Neural progenitor cell (in vitro differentiated cells): ENCODE results near the gene PUS3. TPM values are rescaled to one million over a fixed set of nuclear protein-coding genes. Genes with fewer than 3 reads are reported as not detected.

Experiments used
- DNase-seq: peaks from one replicate; pipeline ENCODE4 v3.0.0-alpha.2; 2016; ENCODE audit warnings: low spot score
- H2AFZ ChIP-seq: fragments of 200-600 bp; sonication (generic); replicated peaks from 2 replicates; pipeline ENCODE4 v1.6.1; 2016; ENCODE audit warnings: antibody characterized with exemption
- H3F3A ChIP-seq: fragments of 200-600 bp; sonication (generic); 2 replicates; pipeline ENCODE4 v1.6.1; 2016; ENCODE audit warnings: antibody characterized with exemption, low read depth
- H3K27ac ChIP-seq: fragments of 200-600 bp; sonication (generic); 2 replicates; pipeline ENCODE4 v1.5.1; 2016; ENCODE audit warnings: mild to moderate bottlenecking
- H3K27me3 ChIP-seq: fragments of 200-600 bp; sonication (generic); 2 replicates; pipeline ENCODE4 v1.6.1; 2016; ENCODE audit warnings: mild to moderate bottlenecking, moderate library complexity
- H3K36me3 ChIP-seq: fragments of 200-600 bp; sonication (generic); 2 replicates; pipeline ENCODE4 v1.5.1; 2016
- H3K4me1 ChIP-seq: fragments of 200-600 bp; sonication (generic); 2 replicates; pipeline ENCODE4 v1.6.1; 2016; ENCODE audit warnings: mixed run types
- H3K4me2 ChIP-seq: fragments of 200-600 bp; sonication (generic); 2 replicates; pipeline ENCODE4 v1.6.1; 2016
- H3K4me3 ChIP-seq: fragments of 200-600 bp; sonication (generic); 2 replicates; pipeline ENCODE4 v1.5.1; 2016
- H3K79me2 ChIP-seq: fragments of 200-600 bp; sonication (generic); 2 replicates; pipeline ENCODE4 v1.6.1; 2016; ENCODE audit warnings: low read depth
- H3K9ac ChIP-seq: fragments of 200-600 bp; sonication (generic); 2 replicates; pipeline ENCODE4 v1.6.1; 2016
- H3K9me3 ChIP-seq: fragments of 200-600 bp; sonication (generic); 2 replicates; pipeline ENCODE4 v1.5.1; 2016; ENCODE audit warnings: low read depth
- H4K20me1 ChIP-seq: fragments of 200-600 bp; sonication (generic); 2 replicates; pipeline ENCODE4 v1.6.1; 2016; ENCODE audit warnings: low read depth
- H3K27ac Mint-ChIP-seq: 3 replicates; pipeline ENCODE4 v1.8.0; 2021; ENCODE audit warnings: mixed read lengths
- H3K27me3 Mint-ChIP-seq: 2 replicates; pipeline ENCODE4 v1.8.0; 2022; ENCODE audit warnings: low read depth, mild to moderate bottlenecking, inconsistent platforms, moderate library complexity, mixed read lengths; ENCODE audit not compliant: insufficient read depth
- H3K36me3 Mint-ChIP-seq: 3 replicates; pipeline ENCODE4 v1.8.0; 2021; ENCODE audit warnings: mixed read lengths
- H3K4me1 Mint-ChIP-seq: 3 replicates; pipeline ENCODE4 v1.8.0; 2021; ENCODE audit warnings: mixed read lengths
- H3K4me3 Mint-ChIP-seq: 3 replicates; pipeline ENCODE4 v1.8.0; 2021; ENCODE audit warnings: mild to moderate bottlenecking, moderate library complexity, mixed read lengths
- H3K9me3 Mint-ChIP-seq: 3 replicates; pipeline ENCODE4 v1.8.0; 2020; ENCODE audit warnings: mixed read lengths
- EZH2 ChIP-seq: fragments of 200-600 bp; sonication (generic); IDR thresholded peaks from 2 replicates; pipeline ENCODE4 v1.6.1; 2017; ENCODE audit warnings: antibody characterized with exemption, mild to moderate bottlenecking, moderate library complexity
- EZH2phosphoT487 ChIP-seq: fragments of 200-600 bp; sonication (generic); IDR thresholded peaks from 2 replicates; pipeline ENCODE4 v1.6.1; 2017; ENCODE audit warnings: antibody characterized with exemption
- total RNA-seq: library from RNA; depleted of rRNA; stranded (reverse); fragments of >200 nt; gene quantifications from 2 replicates; pipeline ENCODE4 v1.2.3, GENCODE V29; 2015; ENCODE audit warnings: low replicate concordance
- TF ChIP-seq, protein P1 (sequence below): fragments of 200-600 bp; sonication (generic); IDR thresholded peaks from 2 replicates; pipeline ENCODE4 v1.5.1; 2017; ENCODE audit warnings: antibody characterized with exemption, mild to moderate bottlenecking

PUS3 gene
- total RNA-seq, 1 donor from 2014 or later: 22.1 TPM

DNA sequence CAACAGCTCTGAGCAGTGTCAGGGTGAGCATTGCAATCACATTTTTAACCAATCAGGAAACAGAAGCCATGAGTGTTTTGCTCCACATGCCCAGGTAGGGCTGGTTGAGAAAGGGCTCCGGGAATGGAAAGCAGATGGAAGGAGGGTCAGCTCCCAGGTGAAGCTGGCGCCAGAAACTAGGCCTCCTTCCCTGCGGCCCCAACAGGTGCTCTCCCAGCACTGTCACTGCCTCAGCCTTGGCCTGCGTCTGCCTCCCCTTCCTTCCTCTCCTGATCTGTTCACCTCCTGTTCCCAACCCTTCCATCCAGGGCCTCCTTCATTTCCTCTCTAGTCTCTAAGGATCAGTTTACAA is 38.2 kb upstream of the PUS3 start:
- H3K4me3 Mint-ChIP-seq: no peak overlapping the region
- Histone ChIP-seq H3K4me1 (peaks cover 8% of the 10 kb centered on the region), H3K9me3 (no peaks in the 10 kb centered on the region), H3K36me3 (no peaks in the 10 kb centered on the region), H3K4me3 (no peak overlapping the region), H3K4me2 (no peak overlapping the region), H3K27me3 (no peaks in the 10 kb centered on the region), H4K20me1 (no peaks in the 10 kb centered on the region), H3K9ac (no peak overlapping the region), H3K27ac (no peak overlapping the region), H2AFZ (peak overlapping the region; percentile 90), H3F3A (peaks cover 5% of the 10 kb centered on the region), H3K79me2 (no peaks in the 10 kb centered on the region)
- H3K9me3 Mint-ChIP-seq: peaks cover 3% of the 10 kb centered on the region
- peaks cover 49% of the 10 kb centered on the region for H3K4me1 Mint-ChIP-seq
- TF ChIP-seq EZH2 (no peak), EZH2phosphoT487 (no peak)
- TF ChIP-seq, protein P1, sequence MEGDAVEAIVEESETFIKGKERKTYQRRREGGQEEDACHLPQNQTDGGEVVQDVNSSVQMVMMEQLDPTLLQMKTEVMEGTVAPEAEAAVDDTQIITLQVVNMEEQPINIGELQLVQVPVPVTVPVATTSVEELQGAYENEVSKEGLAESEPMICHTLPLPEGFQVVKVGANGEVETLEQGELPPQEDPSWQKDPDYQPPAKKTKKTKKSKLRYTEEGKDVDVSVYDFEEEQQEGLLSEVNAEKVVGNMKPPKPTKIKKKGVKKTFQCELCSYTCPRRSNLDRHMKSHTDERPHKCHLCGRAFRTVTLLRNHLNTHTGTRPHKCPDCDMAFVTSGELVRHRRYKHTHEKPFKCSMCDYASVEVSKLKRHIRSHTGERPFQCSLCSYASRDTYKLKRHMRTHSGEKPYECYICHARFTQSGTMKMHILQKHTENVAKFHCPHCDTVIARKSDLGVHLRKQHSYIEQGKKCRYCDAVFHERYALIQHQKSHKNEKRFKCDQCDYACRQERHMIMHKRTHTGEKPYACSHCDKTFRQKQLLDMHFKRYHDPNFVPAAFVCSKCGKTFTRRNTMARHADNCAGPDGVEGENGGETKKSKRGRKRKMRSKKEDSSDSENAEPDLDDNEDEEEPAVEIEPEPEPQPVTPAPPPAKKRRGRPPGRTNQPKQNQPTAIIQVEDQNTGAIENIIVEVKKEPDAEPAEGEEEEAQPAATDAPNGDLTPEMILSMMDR: no peak
- H3K36me3 Mint-ChIP-seq: peaks cover 3% of the 10 kb centered on the region
- no peak for DNase-seq
- H3K27me3 Mint-ChIP-seq: peaks cover 12% of the 10 kb centered on the region
- peak overlapping the region; percentile 80 for H3K27ac Mint-ChIP-seq

DNA sequence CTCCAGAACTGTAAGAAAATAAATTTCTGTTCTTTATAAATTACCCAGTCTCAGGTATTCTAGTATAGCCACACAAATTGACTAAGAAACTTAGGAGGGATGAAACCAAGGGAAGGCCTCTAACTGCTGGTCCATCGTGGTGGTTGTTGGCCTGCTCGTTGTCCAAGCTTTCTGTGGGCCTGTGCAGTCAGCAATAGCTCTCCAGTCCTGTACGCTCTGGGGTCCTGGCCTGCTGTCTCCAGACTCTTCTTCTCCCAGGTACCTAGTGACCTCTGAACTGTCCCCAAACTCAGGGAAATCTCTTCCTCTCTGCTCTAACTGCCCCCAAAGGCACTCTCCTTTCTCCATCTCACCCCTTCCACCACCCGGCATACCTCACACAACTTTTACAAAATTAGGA is 37.1 kb upstream of the PUS3 start:
- Histone ChIP-seq H3K36me3 (no peaks in the 10 kb centered on the region), H3K4me2 (no peak overlapping the region), H3K9ac (no peak overlapping the region), H3F3A (peaks cover 5% of the 10 kb centered on the region), H3K9me3 (no peaks in the 10 kb centered on the region), H3K4me1 (peaks cover 8% of the 10 kb centered on the region), H4K20me1 (no peaks in the 10 kb centered on the region), H2AFZ (no peak overlapping the region), H3K27ac (no peak overlapping the region), H3K4me3 (no peak overlapping the region), H3K79me2 (no peaks in the 10 kb centered on the region), H3K27me3 (no peaks in the 10 kb centered on the region)
- TF ChIP-seq EZH2phosphoT487 (no peak), EZH2 (no peak)
- TF ChIP-seq, protein P1: no peak
- Mint-ChIP-seq H3K4me3 (no peak overlapping the region), H3K27ac (peak overlapping the region; percentile 74), H3K27me3 (peaks cover 12% of the 10 kb centered on the region), H3K9me3 (peaks cover 3% of the 10 kb centered on the region), H3K36me3 (peaks cover 3% of the 10 kb centered on the region), H3K4me1 (peaks cover 48% of the 10 kb centered on the region)
- no peak for DNase-seq

GRCh38 chr11:125939081-125939521 is 36.1 kb upstream of the PUS3 start:
- Histone ChIP-seq H3K79me2 (no peaks in the 10 kb centered on the region), H3K9ac (no peak overlapping the region), H3K27me3 (no peaks in the 10 kb centered on the region), H3K4me1 (peaks cover 8% of the 10 kb centered on the region), H3F3A (peaks cover 5% of the 10 kb centered on the region), H3K4me2 (no peak overlapping the region), H2AFZ (peak overlapping the region; percentile 79), H3K9me3 (no peaks in the 10 kb centered on the region), H4K20me1 (no peaks in the 10 kb centered on the region), H3K27ac (no peak overlapping the region), H3K4me3 (no peak overlapping the region), H3K36me3 (no peaks in the 10 kb centered on the region)
- peaks cover 13% of the 10 kb centered on the region for H3K27me3 Mint-ChIP-seq
- no peak for DNase-seq
- H3K27ac Mint-ChIP-seq: peak overlapping the region; percentile 95
- peaks cover 46% of the 10 kb centered on the region for H3K4me1 Mint-ChIP-seq
- H3K4me3 Mint-ChIP-seq: peak overlapping the region; percentile 16
- TF ChIP-seq EZH2phosphoT487: no peak
- TF ChIP-seq, protein P1: no peak
- no peak for TF ChIP-seq EZH2
- peaks cover 3% of the 10 kb centered on the region for H3K9me3 Mint-ChIP-seq
- peaks cover 3% of the 10 kb centered on the region for H3K36me3 Mint-ChIP-seq
